HEK293 (cell line): ENCODE results near the gene GRIK4.

Source experiments
- CTCF ChIA-PET: fragments of 350-600 bp; formaldehyde crosslinking; extraction: SDS; loops from one replicate; lab custom pipeline; 2021; ENCODE audit warnings: antibody characterized with exemption; lab: Yijun Ruan, JAX
- POLR2A ChIA-PET: fragments of 300-600 bp; formaldehyde crosslinking; extraction: SDS; loops from one replicate; lab custom pipeline; 2020; ENCODE audit warnings: antibody characterized with exemption, inconsistent platforms; lab: Yijun Ruan, JAX
- H3K27ac ChIP-seq: fragments of 200-500 bp; sonication (Bioruptor generic); 2 replicates; pipeline ENCODE4 v1.5.1; 2014; ENCODE audit warnings: low read depth, low read length, control low read depth, inconsistent platforms; ENCODE audit errors: extremely low read depth
- H3K36me3 ChIP-seq, 2 experiments: fragments of 200-500 bp in 1 of 2; sonication (Bioruptor generic) in 1 of 2; 1 replicate in 1 of 2; 2 replicates in 1 of 2; pipeline ENCODE4 v1.5.1; 2014 to 2017; ENCODE audit warnings: inconsistent platforms in 2 of 2, low read length in 2 of 2; ENCODE audit not compliant: control insufficient read depth in 2 of 2, insufficient read depth in 1 of 2
- H3K4me1 ChIP-seq: fragments of 200-500 bp; sonication (Bioruptor generic); 2 replicates; pipeline ENCODE4 v1.5.1; 2014; ENCODE audit warnings: mild to moderate bottlenecking, low read length, inconsistent platforms; ENCODE audit not compliant: control insufficient read depth, insufficient read depth
- H3K4me3 ChIP-seq: 2 replicates; pipeline ENCODE4 v1.5.1; 2011; ENCODE audit warnings: low read depth, mild to moderate bottlenecking, control low read depth, low read length, moderate library complexity
- H3K9me3 ChIP-seq: fragments of 200-500 bp; sonication (Bioruptor generic); 2 replicates; pipeline ENCODE4 v1.5.1; 2014; ENCODE audit warnings: low read depth, low read length, inconsistent platforms; ENCODE audit not compliant: control insufficient read depth, insufficient read depth
- AEBP2 ChIP-seq: fragments of 450-650 bp; formaldehyde crosslinking; IDR thresholded peaks from 2 replicates; pipeline ENCODE4 v1.5.1; 2016; ENCODE audit warnings: missing biosample characterization, missing genetic modification characterization, borderline replicate concordance
- GFI1B ChIP-seq: fragments of 450-650 bp; formaldehyde crosslinking; IDR thresholded peaks from 2 replicates; pipeline ENCODE4 v1.5.1; 2016; ENCODE audit warnings: missing biosample characterization, missing genetic modification characterization
- GLI4 ChIP-seq: fragments of 450-650 bp; formaldehyde crosslinking; IDR thresholded peaks from 2 replicates; pipeline ENCODE4 v1.5.1; 2016; ENCODE audit warnings: missing biosample characterization, missing genetic modification characterization
- GLIS1 ChIP-seq: fragments of 450-650 bp; formaldehyde crosslinking; IDR thresholded peaks from 2 replicates; pipeline ENCODE4 v1.5.1; 2016; ENCODE audit warnings: missing biosample characterization, missing genetic modification characterization
- GLIS2 ChIP-seq: fragments of 450-650 bp; formaldehyde crosslinking; IDR thresholded peaks from 2 replicates; pipeline ENCODE4 v1.5.1; 2016; ENCODE audit warnings: missing biosample characterization, missing genetic modification characterization
- KLF10 ChIP-seq: fragments of 450-650 bp; IDR thresholded peaks from 2 replicates; pipeline ENCODE4 v1.5.1; 2018; ENCODE audit warnings: missing biosample characterization, mild to moderate bottlenecking, missing genetic modification characterization
- OSR2 ChIP-seq: fragments of 450-650 bp; formaldehyde crosslinking; IDR thresholded peaks from 2 replicates; pipeline ENCODE4 v1.5.1; 2016; ENCODE audit warnings: missing biosample characterization, missing genetic modification characterization
- SCRT2 ChIP-seq: fragments of 450-650 bp; formaldehyde crosslinking; IDR thresholded peaks from 2 replicates; pipeline ENCODE4 v1.5.1; 2016; ENCODE audit warnings: missing biosample characterization, missing genetic modification characterization
- ZNF114 ChIP-seq: fragments of 450-650 bp; formaldehyde crosslinking; IDR thresholded peaks from 2 replicates; pipeline ENCODE4 v1.5.0; 2017; ENCODE audit warnings: missing biosample characterization, missing genetic modification characterization
- ZNF169 ChIP-seq: fragments of 450-650 bp; formaldehyde crosslinking; IDR thresholded peaks from 2 replicates; pipeline ENCODE4 v1.5.1; 2016; ENCODE audit warnings: missing biosample characterization, missing genetic modification characterization
- ZNF18 ChIP-seq: fragments of 450-650 bp; formaldehyde crosslinking; IDR thresholded peaks from 2 replicates; pipeline ENCODE4 v1.5.1; 2016; ENCODE audit warnings: missing biosample characterization, missing genetic modification characterization
- ZNF274 ChIP-seq, 2 experiments: fragments of 200-500 bp in 1 of 2; fragments of 450-650 bp in 1 of 2; sonication (Bioruptor generic) in 1 of 2; formaldehyde crosslinking in 1 of 2; IDR thresholded peaks; 2 replicates each; pipeline versions ENCODE4 v1.5.1 to v1.6.1; 2014 to 2016; ENCODE audit warnings: borderline replicate concordance in 1 of 2, inconsistent platforms in 1 of 2, low read length in 1 of 2, missing biosample characterization in 1 of 2, missing genetic modification characterization in 1 of 2
- ZNF324 ChIP-seq: fragments of 450-650 bp; formaldehyde crosslinking; IDR thresholded peaks from 2 replicates; pipeline ENCODE4 v1.5.1; 2016; ENCODE audit warnings: missing biosample characterization, missing genetic modification characterization
- ZNF335 ChIP-seq: fragments of 450-650 bp; formaldehyde crosslinking; conservative IDR thresholded peaks from 2 replicates; pipeline ENCODE4 v1.5.1; 2016; ENCODE audit warnings: missing biosample characterization, missing genetic modification characterization
- ZNF350 ChIP-seq: fragments of 450-650 bp; formaldehyde crosslinking; IDR thresholded peaks from 2 replicates; pipeline ENCODE4 v1.5.0; 2017; ENCODE audit warnings: missing biosample characterization, mild to moderate bottlenecking, missing genetic modification characterization
- ZNF501 ChIP-seq: fragments of 450-650 bp; formaldehyde crosslinking; IDR thresholded peaks from 2 replicates; pipeline ENCODE4 v1.5.1; 2016; ENCODE audit warnings: missing biosample characterization, missing genetic modification characterization
- ZNF514 ChIP-seq: fragments of 450-650 bp; formaldehyde crosslinking; IDR thresholded peaks from 2 replicates; pipeline ENCODE4 v1.5.1; 2016; ENCODE audit warnings: missing biosample characterization, missing genetic modification characterization
- ZNF521 ChIP-seq: fragments of 450-650 bp; formaldehyde crosslinking; IDR thresholded peaks from 2 replicates; pipeline ENCODE4 v1.5.1; 2017; ENCODE audit warnings: missing biosample characterization, mild to moderate bottlenecking, missing genetic modification characterization
- ZNF560 ChIP-seq: fragments of 450-650 bp; formaldehyde crosslinking; IDR thresholded peaks from 2 replicates; pipeline ENCODE4 v1.5.1; 2017; ENCODE audit warnings: missing biosample characterization, missing genetic modification characterization, borderline replicate concordance
- ZNF645 ChIP-seq: fragments of 450-650 bp; formaldehyde crosslinking; IDR thresholded peaks from 2 replicates; pipeline ENCODE4; 2016; ENCODE audit warnings: missing biosample characterization, missing genetic modification characterization
- ZNF747 ChIP-seq: fragments of 450-650 bp; formaldehyde crosslinking; IDR thresholded peaks from 2 replicates; pipeline ENCODE4 v1.5.1; 2016; ENCODE audit warnings: missing biosample characterization, missing genetic modification characterization

GRIK4 gene

GRCh38 chr11:120998581-120998980 is 487.0 kb downstream of the GRIK4 start:
- POLR2A ChIA-PET, result no interaction called here
- H3K4me1 ChIP-seq, result no peaks in the 10 kb centered on the region
- no peaks in the 10 kb centered on the region for H3K9me3 ChIP-seq
- no peak overlapping the region for H3K27ac ChIP-seq
- H3K4me3 ChIP-seq, result no peak overlapping the region
- CTCF ChIA-PET, result interaction anchor here (0.6 to 1.2 kb wide), 2 partner anchors 13 to 126 kb away, joined by 3 to 6 read pairs; no protein-coding TSS in a partner anchor
- H3K36me3 ChIP-seq, result no peaks in the 10 kb centered on the region
- TF ChIP-seq ZNF501 (tag by site-specific recombination) (no peak), ZNF747 (tag by site-specific recombination) (no peak), ZNF114 (tag by site-specific recombination) (no peak), ZNF18 (no peak), ZNF169 (tag by site-specific recombination) (no peak), SCRT2 (tag by site-specific recombination) (no peak), GLIS2 (no peak), GLIS1 (tag by site-specific recombination) (no peak), AEBP2 (no peak), ZNF350 (tag by site-specific recombination) (no peak)

- Histone ChIP-seq H3K9me3 (no peaks in the 10 kb centered on the region), H3K27ac (no peak overlapping the region), H3K4me1 (no peaks in the 10 kb centered on the region), H3K36me3 (no peaks in the 10 kb centered on the region), H3K4me3 (no peak overlapping the region)
- CTCF ChIA-PET, result interaction anchor here (0.5 kb wide), 1 partner anchor 11 kb away, joined by 3 read pairs; no protein-coding TSS in a partner anchor
- TF ChIP-seq ZNF645, result no peak
- POLR2A ChIA-PET, result no interaction called here
Observed at GRCh38 chr11:121004206-121004840, 492.8 kb downstream of the GRIK4 start.

GRCh38 chr11:121006922-121007321 is 495.4 kb downstream of the GRIK4 start:
- H3K36me3 ChIP-seq, result no peaks in the 10 kb centered on the region
- ChIA-PET CTCF (interaction anchor here (0.6 kb wide), 1 partner anchor 1802 kb away, joined by 3 read pairs; no protein-coding TSS in a partner anchor), POLR2A (no interaction called here)
- H3K27ac ChIP-seq, result no peak overlapping the region
- H3K4me1 ChIP-seq, result no peaks in the 10 kb centered on the region
- TF ChIP-seq KLF10, result no peak
- no peak for TF ChIP-seq ZNF521 (tag by site-specific recombination)
- TF ChIP-seq ZNF514, result no peak
- TF ChIP-seq ZNF350 (tag by site-specific recombination), result no peak
- no peak for TF ChIP-seq ZNF324 (tag by site-specific recombination)
- TF ChIP-seq GLI4 (tag by site-specific recombination), result no peak
- TF ChIP-seq GFI1B (tag by site-specific recombination), result no peak
- TF ChIP-seq ZNF274 (IDR thresholded peaks at IDR 0.05; ENCODE audit: low read length), result no peak
- no peak for TF ChIP-seq ZNF274 (tag by site-specific recombination; IDR thresholded peaks at IDR 0.05; ENCODE audit: borderline replicate concordance)
- TF ChIP-seq ZNF335 (tag by site-specific recombination), result no peak
- TF ChIP-seq OSR2 (tag by site-specific recombination), result no peak
- TF ChIP-seq ZNF560, result no peak
- H3K4me3 ChIP-seq, result no peak overlapping the region
- H3K9me3 ChIP-seq, result no peaks in the 10 kb centered on the region
